HG03565 (cell line): ENCODE data around the gene PLCB1.
"Not testable (repeated sequence)": the region's sequence is repeated elsewhere in the genome, so short reads cannot be mapped to it uniquely, and the experiment has no call there.

Source experiments
- ATAC-seq: cut with Tn5 transposase; IDR thresholded peaks from one replicate; pipeline ENCODE4 v1.9.1; 2021; ENCODE audit warnings: mild to moderate bottlenecking, moderate library complexity; ENCODE audit not compliant: unreplicated experiment

PLCB1 gene

GRCh38 chr20:8798505-8798904 is 666.4 kb downstream of the PLCB1 start:
- ATAC-seq = no peak

GRCh38 chr20:8800089-8800488 is 668.0 kb downstream of the PLCB1 start:
- no peak for ATAC-seq

- ATAC-seq = no peak
Measured at GRCh38 chr20:8801686-8802085, 669.6 kb downstream of the PLCB1 start.

GRCh38 chr20:8803065-8803464 is 671.0 kb downstream of the PLCB1 start:
- ATAC-seq = no peak

GRCh38 chr20:8803941-8804340 is 671.9 kb downstream of the PLCB1 start:
- no peak for ATAC-seq

- no peak for ATAC-seq
Measured at GRCh38 chr20:8805737-8806442, 673.8 kb downstream of the PLCB1 start.

- no peak for ATAC-seq
Measured at GRCh38 chr20:8807480-8808201, 675.6 kb downstream of the PLCB1 start.

GRCh38 chr20:8808202-8808535 is 676.1 kb downstream of the PLCB1 start:
- no peak for ATAC-seq

- ATAC-seq = no peak
Measured at GRCh38 chr20:8809107-8809953, 677.3 kb downstream of the PLCB1 start.

GRCh38 chr20:8811801-8812594 is 679.9 kb downstream of the PLCB1 start:
- ATAC-seq = no peak

- ATAC-seq = no peak
Measured at GRCh38 chr20:8812817-8813216, 680.8 kb downstream of the PLCB1 start.

GRCh38 chr20:8815208-8815607 is 683.1 kb downstream of the PLCB1 start:
- ATAC-seq = no peak

- ATAC-seq = no peak
Measured at GRCh38 chr20:8829256-8829655, 697.2 kb downstream of the PLCB1 start.

- not testable (repeated sequence) for ATAC-seq
Measured at GRCh38 chr20:8834294-8834693, 702.2 kb downstream of the PLCB1 start.

- no peak for ATAC-seq
Measured at GRCh38 chr20:8834851-8835250, 702.8 kb downstream of the PLCB1 start.

- ATAC-seq = no peak
Measured at GRCh38 chr20:8837396-8837795, 705.3 kb downstream of the PLCB1 start.

- ATAC-seq = no peak
Measured at GRCh38 chr20:8842525-8842924, 710.5 kb downstream of the PLCB1 start.

- ATAC-seq = no peak
Measured at GRCh38 chr20:8844179-8844578, 712.1 kb downstream of the PLCB1 start.

- no peak for ATAC-seq
Measured at GRCh38 chr20:8849990-8850389, 717.9 kb downstream of the PLCB1 start.

GRCh38 chr20:8851446-8851845 is 719.4 kb downstream of the PLCB1 start:
- no peak for ATAC-seq

GRCh38 chr20:8851919-8852318 is 719.9 kb downstream of the PLCB1 start:
- not testable (repeated sequence) for ATAC-seq
